HL-60 (cell line): Measurements from ENCODE around the gene CLEC4E.

Experiments
- CTCF ChIP-seq: IDR thresholded peaks from one replicate; pipeline ENCODE4 v1.5.1; 2011; ENCODE audit warnings: low read length, control low read depth, inconsistent platforms; ENCODE audit not compliant: insufficient read depth
- GABPA ChIP-seq: IDR thresholded peaks from 2 replicates; pipeline ENCODE4 v1.6.1; 2012; ENCODE audit warnings: low read depth
- POLR2AphosphoS5 ChIP-seq: IDR thresholded peaks from 2 replicates; pipeline ENCODE4 v1.6.1; 2012; ENCODE audit warnings: low read depth
- REST ChIP-seq: IDR thresholded peaks from 2 replicates; pipeline ENCODE4 v1.6.1; 2012; ENCODE audit warnings: low read depth; ENCODE audit not compliant: insufficient replicate concordance
- SPI1 ChIP-seq: IDR thresholded peaks from 2 replicates; pipeline ENCODE4 v1.6.1; 2012; ENCODE audit warnings: low read depth, mild to moderate bottlenecking, borderline replicate concordance

GRCh38 chr12:8563356-8563755 lies 22.7 kb upstream of the CLEC4E start:
- TF ChIP-seq CTCF (no peak), REST (no peak), POLR2AphosphoS5 (no peak), SPI1 (no peak), GABPA (no peak)
